ENCODE data around the gene METTL27.
"Not testable (repeated sequence)": the region's sequence is repeated elsewhere in the genome, so short reads cannot be mapped to it uniquely, and the experiment has no call there.

Gene METTL27

DNA sequence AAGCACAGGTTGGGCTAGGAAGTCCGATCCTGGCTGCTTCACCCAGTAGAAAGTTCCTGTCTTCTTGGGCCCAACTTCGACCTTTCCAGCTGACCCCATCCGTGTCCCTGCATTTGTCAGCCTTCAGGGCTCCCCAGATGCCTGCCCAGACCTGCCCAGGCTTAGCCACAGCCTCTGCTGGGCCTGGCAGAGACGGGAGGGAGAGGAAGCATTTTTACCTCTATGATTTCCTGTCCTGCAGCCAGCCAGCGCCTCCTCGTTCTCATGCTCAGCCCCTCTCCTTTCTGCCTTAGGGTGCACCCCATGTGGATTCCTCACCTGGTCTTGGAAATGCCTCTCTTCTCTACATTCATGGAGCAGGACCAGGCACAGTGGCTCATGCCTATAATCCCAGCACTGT, 3.7 kb downstream of the METTL27 start:
- no peak for DNase-seq

DNA sequence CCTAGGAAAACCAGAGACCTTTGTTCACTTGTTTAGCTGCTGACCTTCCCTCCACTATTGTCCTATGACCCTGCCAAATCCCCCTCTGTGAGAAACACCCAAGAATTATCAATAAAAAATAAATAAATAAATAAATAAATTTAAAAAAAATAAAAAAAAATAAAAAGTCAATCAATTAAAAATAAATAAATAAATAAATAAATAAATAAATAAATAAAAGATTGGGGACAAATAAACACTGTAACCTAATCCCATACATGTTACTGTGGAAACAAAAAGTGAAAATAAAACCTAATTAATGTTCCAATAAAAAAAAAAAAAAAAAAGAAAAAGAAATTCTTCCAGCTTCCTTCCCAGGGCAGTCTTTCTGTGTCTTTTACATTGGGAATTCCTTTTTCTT, 5.1 kb downstream of the METTL27 start:
- not testable (repeated sequence) for DNase-seq

DNA sequence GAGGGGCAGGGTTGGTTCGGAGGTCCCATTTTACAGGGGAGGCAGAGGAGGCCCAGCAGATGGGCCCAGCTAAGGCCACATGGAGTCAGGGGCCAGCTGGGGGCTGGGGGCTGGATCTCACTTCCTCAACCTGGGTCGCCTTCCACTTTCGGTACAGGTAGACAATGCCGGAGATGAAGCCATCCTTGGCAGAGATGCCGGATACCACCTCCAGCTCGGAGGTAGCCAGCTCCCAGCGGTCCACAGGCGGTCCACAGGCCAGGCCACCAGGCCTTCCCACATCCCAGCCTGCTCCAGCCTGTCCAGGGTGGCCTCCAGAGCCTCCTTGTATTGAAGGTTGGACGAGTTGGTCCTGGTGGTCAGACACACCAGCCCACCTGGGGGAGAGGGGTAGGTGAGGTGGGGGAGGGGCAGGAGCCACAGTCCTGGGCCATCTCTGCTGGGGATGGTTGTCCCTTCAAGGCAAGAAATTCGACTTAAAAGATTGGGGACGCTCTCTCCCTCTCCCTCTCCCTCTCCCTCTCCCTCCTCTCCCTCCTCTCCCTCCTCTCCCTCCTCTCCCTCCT, 7.6 kb downstream of the METTL27 start:
- DNase-seq: no peak

DNA sequence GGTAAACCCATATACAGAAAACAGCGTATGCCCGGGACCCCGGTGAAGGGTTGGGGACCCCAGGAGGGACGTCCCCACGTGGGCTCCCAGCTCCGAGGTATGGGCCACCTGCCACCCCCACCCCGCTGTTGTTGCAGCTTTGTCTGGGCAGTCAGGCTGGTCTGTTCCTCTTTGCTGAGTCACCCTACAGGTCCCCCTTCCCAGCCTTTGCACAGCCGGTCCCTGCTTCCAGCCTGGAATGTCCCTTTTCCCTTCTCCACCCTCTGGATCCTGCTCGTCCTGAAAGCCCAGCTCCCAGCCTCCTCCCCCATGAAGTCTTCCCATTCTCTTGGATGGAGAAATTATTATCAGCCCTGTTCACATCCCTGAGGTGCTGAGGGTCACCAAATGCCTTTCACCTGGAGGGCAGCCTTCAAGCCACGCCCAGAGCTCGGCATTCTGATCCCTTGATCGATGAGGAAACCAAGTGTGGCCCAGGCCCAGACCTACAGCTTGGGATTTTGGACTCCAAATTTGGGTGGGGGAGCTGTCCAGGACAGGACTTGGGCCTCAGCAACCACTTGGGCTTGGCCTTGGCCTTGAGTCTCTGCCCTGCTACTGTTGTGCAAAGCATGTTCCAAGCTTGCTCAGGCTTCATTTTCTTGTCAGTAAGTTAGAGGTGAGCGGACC, 8.9 kb downstream of the METTL27 start:
- no peak for DNase-seq

DNA sequence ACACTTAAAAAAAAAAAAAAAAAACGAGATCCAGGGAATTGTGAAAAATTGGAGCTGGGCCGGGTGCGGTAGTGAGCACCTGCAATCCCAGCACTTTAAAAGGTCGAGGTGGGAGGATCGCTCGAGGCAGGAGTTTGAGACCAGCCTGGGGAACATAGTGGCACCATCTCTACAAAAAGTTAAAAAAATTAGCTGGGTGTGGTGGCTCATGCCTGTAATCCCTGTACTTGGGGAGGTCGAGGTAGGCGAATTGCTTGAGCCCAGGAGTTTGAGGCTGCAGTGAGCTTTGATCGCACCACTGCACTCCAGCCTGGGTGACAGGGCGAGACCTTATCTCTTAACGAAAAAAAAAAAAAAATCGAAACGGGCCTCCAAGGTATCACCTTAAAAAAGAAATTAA, 9.5 kb downstream of the METTL27 start:
- no peak for DNase-seq

DNA sequence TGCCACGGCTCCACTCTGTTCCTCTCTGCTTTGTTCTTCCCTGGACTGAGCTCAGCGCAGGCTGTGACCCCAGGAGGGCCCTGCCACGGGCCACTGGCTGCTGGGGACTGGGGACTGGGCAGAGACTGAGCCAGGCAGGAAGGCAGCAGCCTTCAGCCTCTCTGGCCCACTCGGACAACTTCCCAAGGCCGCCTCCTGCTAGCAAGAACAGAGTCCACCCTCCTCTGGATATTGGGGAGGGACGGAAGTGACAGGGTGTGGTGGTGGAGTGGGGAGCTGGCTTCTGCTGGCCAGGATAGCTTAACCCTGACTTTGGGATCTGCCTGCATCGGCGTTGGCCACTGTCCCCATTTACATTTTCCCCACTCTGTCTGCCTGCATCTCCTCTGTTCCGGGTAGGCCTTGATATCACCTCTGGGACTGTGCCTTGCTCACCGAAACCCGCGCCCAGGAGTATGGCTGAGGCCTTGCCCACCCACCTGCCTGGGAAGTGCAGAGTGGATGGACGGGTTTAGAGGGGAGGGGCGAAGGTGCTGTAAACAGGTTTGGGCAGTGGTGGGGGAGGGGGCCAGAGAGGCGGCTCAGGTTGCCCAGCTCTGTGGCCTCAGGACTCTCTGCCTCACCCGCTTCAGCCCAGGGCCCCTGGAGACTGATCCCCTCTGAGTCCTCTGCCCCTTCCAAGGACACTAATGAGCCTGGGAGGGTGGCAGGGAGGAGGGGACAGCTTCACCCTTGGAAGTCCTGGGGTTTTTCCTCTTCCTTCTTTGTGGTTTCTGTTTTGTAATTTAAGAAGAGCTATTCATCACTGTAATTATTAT, 10.3 kb downstream of the METTL27 start:
- DNase-seq: no peak

DNA sequence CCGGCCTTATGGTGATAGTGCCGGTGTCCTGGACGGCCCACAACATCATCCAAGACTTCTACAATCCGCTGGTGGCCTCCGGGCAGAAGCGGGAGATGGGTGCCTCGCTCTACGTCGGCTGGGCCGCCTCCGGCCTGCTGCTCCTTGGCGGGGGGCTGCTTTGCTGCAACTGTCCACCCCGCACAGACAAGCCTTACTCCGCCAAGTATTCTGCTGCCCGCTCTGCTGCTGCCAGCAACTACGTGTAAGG, 10.8 kb downstream of the METTL27 start:
- DNase-seq: no peak

DNA sequence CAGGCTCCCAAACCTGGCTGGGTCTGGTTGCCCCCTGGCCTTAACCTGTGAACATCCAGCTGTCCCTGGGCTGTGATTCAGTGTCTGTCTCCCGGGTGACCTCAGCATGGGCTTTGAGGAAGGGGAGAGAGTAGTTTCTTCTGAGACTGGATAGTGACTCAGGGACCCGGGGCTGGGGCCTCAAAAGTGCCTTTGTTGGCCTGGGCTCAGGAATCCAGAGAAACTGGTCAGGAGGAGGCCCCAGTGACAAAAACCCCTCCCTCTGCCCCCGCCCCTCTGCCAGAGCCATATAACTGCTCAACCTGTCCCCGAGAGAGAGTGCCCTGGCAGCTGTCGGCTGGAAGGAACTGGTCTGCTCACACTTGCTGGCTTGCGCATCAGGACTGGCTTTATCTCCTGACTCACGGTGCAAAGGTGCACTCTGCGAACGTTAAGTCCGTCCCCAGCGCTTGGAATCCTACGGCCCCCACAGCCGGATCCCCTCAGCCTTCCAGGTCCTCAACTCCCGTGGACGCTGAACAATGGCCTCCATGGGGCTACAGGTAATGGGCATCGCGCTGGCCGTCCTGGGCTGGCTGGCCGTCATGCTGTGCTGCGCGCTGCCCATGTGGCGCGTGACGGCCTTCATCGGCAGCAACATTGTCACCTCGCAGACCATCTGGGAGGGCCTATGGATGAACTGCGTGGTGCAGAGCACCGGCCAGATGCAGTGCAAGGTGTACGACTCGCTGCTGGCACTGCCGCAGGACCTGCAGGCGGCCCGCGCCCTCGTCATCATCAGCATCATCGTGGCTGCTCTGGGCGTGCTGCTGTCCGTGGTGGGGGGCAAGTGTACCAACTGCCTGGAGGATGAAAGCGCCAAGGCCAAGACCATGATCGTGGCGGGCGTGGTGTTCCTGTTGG, 11.4 kb downstream of the METTL27 start, which contains the start of gene CLDN4:
Gene CLDN4 (plus strand): TSS at position 316 of the 903 bp plus-strand sequence. CDS start 206 bp downstream, at position 522.
- DNase-seq: no peak

DNA sequence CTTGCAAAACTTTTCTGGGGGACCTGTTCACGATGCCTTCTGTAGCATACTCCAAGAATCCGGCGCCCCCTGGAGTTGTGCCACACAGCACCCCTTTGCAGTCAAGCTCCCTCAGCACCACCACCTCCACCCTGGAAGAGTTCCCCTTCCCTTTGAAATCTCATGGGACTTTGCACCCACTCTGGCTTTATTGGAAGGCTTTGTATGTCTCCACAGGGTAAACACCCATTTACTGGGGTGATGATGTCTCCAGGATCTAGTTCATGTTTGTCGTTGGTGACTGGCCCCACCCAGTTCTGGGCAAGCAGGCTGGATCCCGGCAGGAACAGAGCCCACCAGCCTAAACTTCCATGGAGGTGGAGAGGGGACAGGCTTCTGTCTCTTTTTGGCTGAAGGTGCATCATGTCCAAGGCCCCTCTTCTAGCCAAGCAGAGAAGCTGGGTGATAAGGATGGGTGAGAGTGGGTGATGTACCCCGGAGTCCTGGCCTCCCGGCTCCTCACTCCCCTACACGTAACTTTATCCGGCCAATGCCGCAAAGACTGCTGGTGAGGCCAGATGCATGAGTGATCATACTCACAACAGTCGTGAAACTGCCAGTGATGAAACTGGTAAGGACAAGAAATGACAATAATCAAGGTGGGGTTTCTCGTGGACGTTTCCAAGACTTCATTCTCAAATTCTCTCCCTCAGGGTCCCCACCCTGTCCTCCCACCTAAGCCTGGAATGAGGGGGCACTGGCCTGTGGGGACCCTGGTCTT, 12.2 kb downstream of the METTL27 start:
- no peak for DNase-seq

DNA sequence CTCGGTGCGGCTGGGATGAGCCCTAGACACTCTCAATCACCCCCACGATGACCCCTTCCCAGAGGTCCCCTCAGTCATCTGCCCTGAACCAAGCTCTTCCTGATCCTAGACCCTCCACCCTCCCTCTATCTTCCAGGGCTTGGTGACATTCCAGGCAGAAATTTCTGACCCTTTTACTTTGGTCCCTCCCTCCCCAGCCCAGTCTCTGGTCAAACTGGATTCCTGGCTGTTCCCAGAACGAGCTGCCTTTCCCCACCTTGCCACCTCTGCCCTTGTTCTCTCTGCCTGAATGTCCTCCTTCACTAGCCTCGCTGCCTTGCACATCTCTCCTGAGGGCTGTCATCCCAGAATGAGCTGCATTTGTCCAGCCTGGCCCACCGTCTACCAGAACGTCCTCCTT, 12.8 kb downstream of the METTL27 start:
- DNase-seq: no peak

DNA sequence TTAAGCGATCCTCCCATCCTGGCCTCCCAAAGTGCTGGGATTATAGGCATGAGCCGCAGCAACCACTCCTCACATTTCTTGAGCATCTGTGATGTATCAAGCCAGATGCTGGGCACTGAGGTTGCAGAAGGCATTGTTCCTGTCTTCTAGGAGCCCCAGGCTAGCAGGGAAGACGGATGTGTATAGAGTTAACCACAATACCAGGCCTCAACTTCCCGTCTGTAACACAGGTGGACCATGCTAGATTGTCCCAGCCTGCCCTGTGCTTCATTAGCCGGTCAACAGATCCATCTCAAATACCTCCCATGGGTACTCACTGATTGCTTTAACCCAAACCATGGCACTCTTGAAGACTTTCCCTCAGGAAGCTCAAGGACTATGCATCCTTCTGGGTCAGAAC, 13.3 kb downstream of the METTL27 start:
- DNase-seq: no peak

DNA sequence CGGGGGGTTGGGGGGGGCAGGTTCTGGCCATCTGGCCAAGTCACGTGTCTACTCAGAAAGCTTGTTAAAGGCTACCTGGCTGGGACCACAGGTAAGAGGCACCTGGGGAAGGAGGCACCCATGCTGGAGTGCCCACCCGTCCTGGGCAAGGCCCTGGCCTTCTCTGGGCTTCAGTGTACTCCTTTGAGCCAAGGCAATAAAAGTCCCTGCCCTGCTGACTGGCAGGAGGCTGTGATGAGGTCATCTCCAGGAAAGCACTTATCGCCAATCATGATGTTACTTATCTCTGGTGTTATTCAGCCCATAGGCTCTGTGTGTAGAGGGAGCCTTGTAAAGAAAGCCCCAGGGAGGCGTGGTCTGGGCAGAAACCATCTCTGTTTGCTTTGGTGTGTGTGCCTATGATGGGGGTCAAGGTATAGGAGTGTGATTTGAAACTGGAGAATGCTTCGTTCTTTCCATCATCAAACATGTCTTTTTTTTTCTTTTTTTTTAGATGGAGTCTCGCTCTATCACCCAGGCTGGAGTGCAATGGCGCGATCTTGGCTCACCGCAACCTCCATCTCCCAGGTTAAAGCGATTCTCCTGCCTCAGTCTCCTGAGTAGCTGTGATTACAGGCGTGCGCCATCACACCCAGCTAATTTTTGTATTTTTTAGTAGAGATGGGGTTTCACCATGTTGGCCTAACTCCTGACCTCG, 14.1 kb downstream of the METTL27 start:
- peak; percentile 21 for DNase-seq

DNA sequence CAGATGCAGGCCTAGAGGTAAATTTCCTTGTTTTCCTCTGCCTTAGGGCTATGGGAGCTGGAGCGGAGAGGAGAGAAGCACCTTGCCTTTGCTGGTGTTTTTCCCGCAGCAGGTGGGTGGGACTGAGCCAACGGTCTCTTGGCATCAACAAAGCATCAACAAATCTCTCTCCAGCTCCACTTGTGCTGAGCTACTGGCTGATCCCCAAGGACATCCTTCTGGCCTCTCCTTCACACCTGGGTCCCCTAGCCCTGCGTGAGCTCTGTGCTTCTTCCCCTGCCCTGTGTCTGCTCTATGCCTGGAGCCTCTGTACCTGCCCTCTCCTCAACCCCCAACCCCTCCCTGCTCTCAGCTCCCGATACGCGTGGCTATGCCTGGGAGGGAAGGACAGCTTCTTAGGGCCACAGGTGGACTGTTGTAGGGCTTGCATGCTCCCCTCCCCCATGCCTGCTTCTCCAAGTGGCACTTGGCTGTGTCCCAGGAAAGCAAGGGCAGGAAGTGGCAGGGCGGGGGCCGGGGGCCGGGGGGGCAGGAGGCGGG, 14.7 kb downstream of the METTL27 start:
- DNase-seq: no peak

DNA sequence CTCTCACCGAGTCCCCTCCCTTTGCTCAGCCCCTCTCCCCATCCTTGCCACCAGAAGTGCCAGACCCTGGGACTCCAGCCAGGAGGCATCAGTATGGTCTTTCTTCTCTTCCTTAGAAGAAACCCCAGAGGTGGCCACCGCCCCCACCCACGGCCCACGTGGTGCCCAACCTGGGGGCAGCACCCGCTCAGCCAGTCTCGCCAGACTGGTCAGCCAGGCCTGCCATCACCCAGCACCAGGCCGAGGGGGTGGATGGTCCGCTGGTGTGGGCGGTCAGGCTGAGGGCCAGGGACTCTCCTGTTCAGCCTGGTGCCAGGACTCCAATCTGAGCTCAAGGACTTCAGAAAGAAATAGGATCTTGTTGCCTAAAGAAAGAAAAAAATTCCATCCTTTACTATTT, 17.3 kb downstream of the METTL27 start:
- DNase-seq: no peak

DNA sequence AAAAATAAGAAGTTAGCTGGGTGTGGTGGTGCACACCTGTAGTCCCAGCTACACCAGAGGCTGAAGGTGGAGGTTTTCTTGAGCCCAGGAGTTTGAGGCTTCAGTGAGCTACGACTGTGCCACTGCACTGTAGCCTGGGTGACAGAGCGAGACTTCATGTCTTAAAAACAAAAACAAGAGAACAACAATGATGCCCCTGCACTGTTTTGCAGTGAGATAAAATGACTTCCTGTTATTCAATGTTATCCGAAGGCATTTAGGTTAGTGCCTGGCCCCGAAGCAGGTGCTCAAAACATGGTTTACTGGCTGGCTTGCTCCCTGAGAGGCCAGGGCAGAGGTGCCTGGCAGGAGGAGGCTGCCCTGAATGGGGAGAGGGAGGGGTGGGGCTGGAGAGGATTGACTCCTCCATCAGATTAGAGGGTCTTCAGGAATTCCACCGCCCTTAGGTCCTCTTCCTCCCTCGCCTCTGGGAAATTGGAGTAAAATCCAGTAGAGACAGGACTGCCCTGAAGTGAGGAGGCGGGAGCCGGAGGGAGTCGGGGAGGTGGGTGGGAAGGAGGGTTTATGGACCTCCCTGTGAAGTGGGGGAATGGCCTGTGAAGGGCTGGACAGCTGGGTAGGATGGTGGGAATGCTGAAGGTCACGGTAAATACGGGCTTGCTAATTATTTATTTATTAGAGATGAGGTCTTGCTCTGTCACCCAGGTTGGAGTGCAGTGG, 18.3 kb downstream of the METTL27 start:
- no peak for DNase-seq

DNA sequence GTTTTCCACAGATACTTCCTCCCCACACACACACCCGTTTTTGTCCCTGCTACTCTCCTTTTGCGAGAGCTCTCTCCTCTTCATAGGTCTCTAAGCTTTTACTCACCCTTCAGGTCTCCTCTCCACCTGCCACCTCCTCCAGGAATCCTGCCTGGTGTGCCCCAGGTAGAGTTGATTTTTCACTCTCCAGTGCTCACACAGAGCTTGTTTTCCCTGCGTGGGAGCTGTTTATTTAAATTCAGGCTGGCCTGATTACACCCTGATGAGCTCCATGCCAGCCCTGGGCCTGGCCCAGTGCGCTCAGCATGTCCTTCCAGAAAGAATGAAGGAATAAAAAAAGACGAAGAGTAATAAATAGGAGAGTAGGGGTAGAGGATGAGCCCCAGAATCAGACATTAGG, 19.1 kb downstream of the METTL27 start:
- DNase-seq: no peak

DNA sequence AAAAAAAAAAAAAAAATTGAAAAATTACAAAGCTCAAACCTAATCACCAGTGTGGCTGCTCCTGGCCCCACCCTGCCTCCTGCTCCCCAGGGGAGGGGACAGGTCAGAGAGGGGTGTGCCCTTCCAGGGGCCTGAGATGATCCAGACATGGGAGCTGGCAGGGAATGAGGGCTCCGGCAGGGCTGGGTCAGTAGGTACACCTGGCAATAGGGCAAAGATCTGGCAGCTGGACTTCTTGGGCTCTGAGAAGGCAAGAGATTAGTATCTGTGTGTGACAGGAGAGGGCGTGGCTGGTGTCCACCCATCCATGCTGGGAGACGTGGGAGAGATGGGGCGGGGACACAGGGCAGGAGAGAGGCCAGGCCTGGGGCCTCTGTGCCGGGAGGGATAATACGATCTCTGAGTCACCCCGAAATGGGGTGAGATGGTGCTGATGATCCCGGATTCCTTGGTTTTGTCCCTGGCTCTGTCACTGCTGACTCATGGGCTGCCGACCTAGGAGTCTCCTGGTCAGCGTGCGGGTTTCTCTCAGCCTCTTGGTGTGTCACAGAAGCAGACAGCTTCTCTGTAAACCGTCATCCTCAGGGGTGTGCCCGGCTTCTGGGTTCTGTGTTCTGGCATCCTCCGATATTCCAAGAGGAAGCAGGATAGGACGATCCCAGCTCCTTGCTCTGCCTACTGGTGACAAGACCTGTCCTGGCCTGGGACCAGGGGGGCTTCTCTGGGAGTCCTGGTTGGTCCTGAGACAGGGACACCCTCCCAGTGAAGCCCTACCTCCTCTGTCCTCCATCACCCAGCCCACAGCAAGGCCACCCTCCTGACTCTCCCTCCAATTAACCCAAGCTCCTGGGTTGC, 19.8 kb downstream of the METTL27 start:
- DNase-seq: no peak

DNA sequence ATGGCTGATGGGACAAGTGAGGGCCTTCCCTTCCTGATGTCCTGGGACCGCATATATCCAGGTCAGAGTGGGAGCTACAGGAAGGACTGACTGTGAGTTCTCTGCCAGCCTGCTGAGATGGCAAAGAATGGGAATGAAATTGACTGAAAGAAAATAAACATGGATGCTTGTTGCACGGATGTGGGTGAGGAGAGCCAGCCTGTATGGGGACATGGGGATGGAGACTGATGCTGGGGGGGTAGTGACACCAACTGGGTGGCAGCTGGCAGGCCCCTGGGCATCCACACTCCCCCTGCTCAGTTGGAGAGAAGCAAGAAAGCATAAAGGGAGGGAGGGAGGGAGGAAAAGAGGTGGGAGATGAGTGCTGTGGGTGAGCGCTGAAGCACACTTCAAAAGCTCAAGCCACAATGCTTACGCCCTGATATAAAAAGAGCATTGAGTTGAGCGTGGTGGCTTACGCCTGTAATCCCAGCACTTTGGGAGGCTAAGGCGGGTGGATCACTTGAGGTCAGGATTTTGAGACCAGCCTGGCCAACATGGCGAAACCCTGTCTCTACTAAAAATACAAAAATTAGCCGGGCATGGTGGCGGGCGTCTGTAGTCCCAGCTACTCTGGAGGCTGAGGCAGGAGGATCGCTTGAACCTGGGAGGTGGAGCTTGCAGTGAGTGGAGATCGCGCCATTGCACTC, 20.6 kb downstream of the METTL27 start:
- DNase-seq: not testable (repeated sequence)

DNA sequence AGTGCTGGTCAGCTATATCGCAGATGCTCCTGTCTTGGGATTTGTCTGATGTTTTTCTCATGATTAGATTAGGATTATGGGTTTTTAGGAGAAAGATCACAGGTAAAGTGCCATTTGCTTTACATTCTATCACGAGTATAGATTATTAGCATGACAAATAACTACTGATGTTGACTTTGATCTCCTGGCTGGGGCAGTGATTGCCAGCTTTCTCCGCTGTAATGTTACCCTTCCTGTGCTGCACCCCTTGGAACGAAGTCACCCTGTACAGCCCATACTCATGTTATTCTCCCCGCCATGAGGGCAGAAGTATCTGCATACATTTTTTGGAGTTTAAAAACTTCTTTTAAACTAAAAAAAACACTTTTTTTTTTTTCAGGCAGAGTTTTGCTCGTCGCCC, 22.3 kb downstream of the METTL27 start:
- DNase-seq: no peak
